ENCODE data around the gene B4GALT3. TPM values are rescaled to one million over a fixed set of nuclear protein-coding genes. Genes with fewer than 3 reads are reported as not detected.

B4GALT3 gene
- total and polyA plus RNA-seq, 2 donors (not counting 3 experiments of a cell fraction or from before 2014, with no cell fraction given) = 39.5 to 60.4 TPM

DNA sequence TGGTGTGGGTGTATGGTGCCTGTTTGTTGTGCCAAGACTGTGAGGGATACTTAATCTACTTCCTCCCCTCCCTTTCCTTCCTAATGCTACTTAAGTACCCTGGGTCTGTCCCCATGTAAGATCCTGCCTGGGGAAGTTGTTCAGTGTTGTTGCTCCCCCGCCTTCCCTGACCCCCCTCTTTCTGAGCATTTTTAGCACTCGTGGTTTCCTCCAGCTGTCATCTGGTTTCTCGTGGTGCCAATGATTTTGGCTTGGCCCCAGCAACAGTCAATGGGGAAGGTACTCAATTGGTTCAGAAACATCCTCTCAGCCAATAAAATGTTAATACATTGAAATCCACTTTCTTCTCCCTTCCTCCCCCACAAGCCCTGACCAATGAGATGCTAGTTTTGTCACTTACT, 8.0 kb upstream of the B4GALT3 start:
- no peak overlapping the region for H3K4me3 ChIP-seq (replicated peaks in 1 of 3; ENCODE audit: insufficient read depth in 1 of 3, low read depth in 1 of 3, low read length in 3 of 3)
- POLR2A ChIA-PET = interaction anchor here (0.7 kb wide), 1 partner anchor 139 kb away, joined by 3 read pairs; no protein-coding TSS in a partner anchor
- H3K9me3 ChIP-seq (replicated peaks; ENCODE audit: control insufficient read depth, insufficient read depth, low read length) = no peaks in the 10 kb centered on the region
- intact Hi-C loops (cut with micrococcal nuclease) = loop anchor here (1.0 to 2.0 kb wide), 2 partner anchors 15 to 40 kb away; no protein-coding TSS in a partner anchor
- no TSS peak for BruUV-seq (replicated peaks)
- no peaks in the 10 kb centered on the region for H3K36me3 ChIP-seq (ENCODE audit: control insufficient read depth in 2 of 2, extremely low read depth in 1 of 2, insufficient read depth in 2 of 2, low read length in 2 of 2)
- DNase-seq (ENCODE audit: low read depth, low spot score) (peak; percentile 99), FAIRE-seq (peak; percentile 93)
- no peaks in the 10 kb centered on the region for H3K9me1 ChIP-seq (replicated peaks; ENCODE audit: control insufficient read depth, extremely low read depth, insufficient read depth, low read length)
- TF ChIP-seq FOS (IDR thresholded peaks at IDR 0.05; ENCODE audit: borderline replicate concordance, insufficient read depth, low read length) (no peak), MYC (IDR thresholded peaks at IDR 0.05; ENCODE audit: low read depth, low read length) (no peak), POLR2AphosphoS5 (IDR thresholded peaks at IDR 0.05; ENCODE audit: insufficient read depth, low read depth, low read length) (peak; percentile 79), JUN (IDR thresholded peaks at IDR 0.05; ENCODE audit: borderline replicate concordance, insufficient read depth, insufficient read length, low read depth) (peak; percentile 18), EZH2 (IDR thresholded peaks at IDR 0.05; ENCODE audit: borderline replicate concordance, low read depth, low read length, severe bottlenecking) (no peak), POLR2A (IDR thresholded peaks at IDR 0.05; ENCODE audit: low read depth, low read length) (peak; percentile 37), GATA2 (IDR thresholded peaks at IDR 0.05; ENCODE audit: insufficient read depth, insufficient read length, low read depth, low read length) (peak; percentile 44)
- TF ChIP-seq, protein P1, sequence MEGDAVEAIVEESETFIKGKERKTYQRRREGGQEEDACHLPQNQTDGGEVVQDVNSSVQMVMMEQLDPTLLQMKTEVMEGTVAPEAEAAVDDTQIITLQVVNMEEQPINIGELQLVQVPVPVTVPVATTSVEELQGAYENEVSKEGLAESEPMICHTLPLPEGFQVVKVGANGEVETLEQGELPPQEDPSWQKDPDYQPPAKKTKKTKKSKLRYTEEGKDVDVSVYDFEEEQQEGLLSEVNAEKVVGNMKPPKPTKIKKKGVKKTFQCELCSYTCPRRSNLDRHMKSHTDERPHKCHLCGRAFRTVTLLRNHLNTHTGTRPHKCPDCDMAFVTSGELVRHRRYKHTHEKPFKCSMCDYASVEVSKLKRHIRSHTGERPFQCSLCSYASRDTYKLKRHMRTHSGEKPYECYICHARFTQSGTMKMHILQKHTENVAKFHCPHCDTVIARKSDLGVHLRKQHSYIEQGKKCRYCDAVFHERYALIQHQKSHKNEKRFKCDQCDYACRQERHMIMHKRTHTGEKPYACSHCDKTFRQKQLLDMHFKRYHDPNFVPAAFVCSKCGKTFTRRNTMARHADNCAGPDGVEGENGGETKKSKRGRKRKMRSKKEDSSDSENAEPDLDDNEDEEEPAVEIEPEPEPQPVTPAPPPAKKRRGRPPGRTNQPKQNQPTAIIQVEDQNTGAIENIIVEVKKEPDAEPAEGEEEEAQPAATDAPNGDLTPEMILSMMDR (IDR thresholded peaks at IDR 0.05; ENCODE audit: extremely low read depth in 1 of 2, insufficient read depth in 1 of 2, low read depth in 1 of 2, low read length in 2 of 2) = no peak
- TF ChIP-seq, protein P2, sequence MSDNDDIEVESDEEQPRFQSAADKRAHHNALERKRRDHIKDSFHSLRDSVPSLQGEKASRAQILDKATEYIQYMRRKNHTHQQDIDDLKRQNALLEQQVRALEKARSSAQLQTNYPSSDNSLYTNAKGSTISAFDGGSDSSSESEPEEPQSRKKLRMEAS (IDR thresholded peaks at IDR 0.05; ENCODE audit: insufficient read depth, insufficient read length) = peak; percentile 81
- peaks cover 28% of the 10 kb centered on the region for H3K4me1 ChIP-seq (ENCODE audit: control insufficient read depth, extremely low read depth, insufficient read depth, low read length)
- H3K27me3 ChIP-seq (ENCODE audit: control insufficient read depth in 2 of 2, insufficient read depth in 2 of 2, low read length in 2 of 2) = no peaks in the 10 kb centered on the region
- H2AFZ ChIP-seq (ENCODE audit: low read depth, low read length) = peak overlapping the region; percentile 45
- H3K9ac ChIP-seq (replicated peaks; ENCODE audit: extremely low read depth, insufficient read depth, low read length) = no peak overlapping the region
- no peaks in the 10 kb centered on the region for H4K20me1 ChIP-seq (replicated peaks; ENCODE audit: control insufficient read depth, extremely low read depth, insufficient read depth, low read length)
- dilution Hi-C loops (cut with MboI; ENCODE audit: extremely low pct_ligation_motif_present, low sequenced_read_pairs) = no loop called here
- H3K79me2 ChIP-seq (ENCODE audit: control insufficient read depth, insufficient read depth, low read length) = no peaks in the 10 kb centered on the region
- CTCF ChIA-PET = interaction anchor here (0.6 to 1.5 kb wide), 2 partner anchors 15 to 32 kb away, joined by 4 read pairs; no protein-coding TSS in a partner anchor
- peak overlapping the region; percentile 56 for H3K4me2 ChIP-seq (ENCODE audit: insufficient read depth, low read length)
- peak overlapping the region; percentile 48 for H3K27ac ChIP-seq (ENCODE audit: insufficient read depth, low read depth, low read length)
